ENCODE data around the gene LBX2.

Gene LBX2, protein sequence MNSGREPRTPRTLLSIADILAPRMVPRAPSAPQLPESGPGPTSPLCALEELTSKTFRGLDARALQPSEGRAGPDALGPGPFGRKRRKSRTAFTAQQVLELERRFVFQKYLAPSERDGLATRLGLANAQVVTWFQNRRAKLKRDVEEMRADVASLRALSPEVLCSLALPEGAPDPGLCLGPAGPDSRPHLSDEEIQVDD

DNA sequence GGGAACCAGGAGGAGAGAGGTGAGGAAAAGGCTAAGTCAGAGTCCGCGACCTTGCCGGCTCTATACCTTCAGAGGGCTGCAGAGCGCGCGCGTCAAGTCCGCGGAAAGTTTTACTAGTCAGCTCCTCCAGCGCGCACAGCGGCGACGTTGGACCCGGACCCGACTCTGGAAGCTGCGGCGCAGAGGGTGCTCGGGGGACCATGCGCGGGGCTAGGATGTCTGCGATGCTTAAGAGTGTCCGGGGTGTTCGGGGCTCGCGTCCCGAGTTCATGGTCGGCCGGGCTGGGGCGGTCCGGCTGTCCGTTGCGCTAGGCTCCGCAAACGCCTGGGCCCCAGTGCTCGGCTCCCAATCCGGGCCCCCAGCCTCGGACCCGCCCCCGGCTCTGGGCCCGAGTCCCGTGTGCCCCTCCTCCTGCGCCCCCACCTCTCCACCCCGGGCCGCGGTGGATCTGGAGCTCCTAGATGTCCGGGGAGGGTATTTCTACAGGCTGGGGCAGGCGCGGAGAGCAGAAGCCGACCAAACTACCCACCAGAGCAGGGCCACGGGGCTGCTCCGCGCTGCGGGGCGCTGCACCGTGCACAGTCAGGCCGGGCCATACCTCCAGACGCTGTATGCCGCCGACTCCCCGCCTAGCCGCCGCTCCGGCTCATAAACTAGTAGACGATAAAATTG, at the start of gene LBX2:
Gene LBX2 (minus strand): TSS at position 337 of the 673 bp plus-strand sequence. CDS start 66 bp downstream, at position 271.
- no peak for DNase-seq (ENCODE audit: low spot score)

DNA sequence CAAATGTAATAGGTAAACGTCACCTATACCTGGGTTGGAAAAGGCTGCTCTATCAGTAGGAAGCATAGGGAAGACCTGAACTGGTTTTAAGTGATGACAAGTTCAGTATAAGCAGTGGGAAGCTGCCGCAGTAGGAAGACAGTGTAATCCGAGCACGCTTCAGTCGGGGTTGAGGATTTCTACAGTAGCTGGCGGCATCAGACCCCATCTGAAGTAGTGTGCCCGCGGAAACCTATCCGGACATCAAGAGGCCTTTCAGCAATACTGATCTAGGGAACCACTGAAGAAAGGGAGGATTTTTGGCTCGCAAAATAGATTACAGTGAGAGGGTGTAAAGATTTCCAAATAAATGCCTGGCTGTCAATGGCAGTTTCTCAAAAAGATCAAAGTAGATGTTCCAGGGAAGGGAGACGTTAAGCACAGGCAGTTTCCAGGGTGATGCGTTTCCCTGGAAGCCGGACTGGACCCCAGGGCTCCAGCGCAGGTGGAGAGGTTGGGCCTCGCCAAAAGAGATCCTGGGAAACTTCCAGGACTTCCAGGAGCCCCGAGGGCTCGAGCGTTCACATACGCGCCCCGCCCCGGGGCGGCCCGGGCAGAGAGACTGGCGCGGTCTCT, 49.0 kb upstream of the LBX2 start:
- peak; percentile 47 for DNase-seq (ENCODE audit: low spot score)

DNA sequence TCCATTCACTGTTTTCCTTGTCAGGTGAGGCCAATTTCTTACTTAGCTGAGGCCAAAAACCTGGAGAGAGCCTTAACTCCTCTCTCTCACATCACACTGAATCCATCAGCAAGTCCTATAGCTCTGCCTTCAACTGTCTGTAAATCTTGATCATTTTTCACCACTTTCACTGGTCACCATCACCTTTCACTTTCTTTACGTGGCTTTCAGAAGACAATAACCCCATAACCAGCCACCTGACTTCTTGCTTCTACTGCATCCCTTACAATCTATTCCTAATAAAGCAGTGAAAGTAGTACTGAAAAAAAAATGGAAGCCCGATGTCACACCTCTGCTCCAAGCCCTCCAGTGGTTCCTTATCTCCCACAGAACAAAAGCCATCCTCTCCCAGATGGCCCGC, 46.6 kb upstream of the LBX2 start:
- no peak for DNase-seq (ENCODE audit: low spot score)

DNA sequence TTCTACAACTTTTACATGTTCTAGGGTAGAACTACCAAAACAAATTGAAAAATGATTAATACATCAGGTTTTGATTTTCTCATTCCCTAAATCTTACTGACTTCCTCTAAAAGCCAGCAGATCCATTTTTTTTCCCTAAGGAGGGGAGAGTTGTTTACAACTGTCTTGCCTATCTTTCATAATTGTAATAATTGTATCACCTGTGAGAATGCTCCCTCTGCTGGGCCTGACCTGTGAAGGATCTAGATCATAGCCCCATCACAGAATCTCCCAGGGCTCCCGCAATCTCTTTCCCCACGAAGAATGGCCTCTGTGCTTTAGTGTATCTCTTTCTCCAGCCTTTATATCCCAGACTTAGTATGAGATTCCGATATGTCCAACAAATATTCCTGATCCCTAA, 45.2 kb upstream of the LBX2 start:
- no peak for DNase-seq (ENCODE audit: low spot score)

DNA sequence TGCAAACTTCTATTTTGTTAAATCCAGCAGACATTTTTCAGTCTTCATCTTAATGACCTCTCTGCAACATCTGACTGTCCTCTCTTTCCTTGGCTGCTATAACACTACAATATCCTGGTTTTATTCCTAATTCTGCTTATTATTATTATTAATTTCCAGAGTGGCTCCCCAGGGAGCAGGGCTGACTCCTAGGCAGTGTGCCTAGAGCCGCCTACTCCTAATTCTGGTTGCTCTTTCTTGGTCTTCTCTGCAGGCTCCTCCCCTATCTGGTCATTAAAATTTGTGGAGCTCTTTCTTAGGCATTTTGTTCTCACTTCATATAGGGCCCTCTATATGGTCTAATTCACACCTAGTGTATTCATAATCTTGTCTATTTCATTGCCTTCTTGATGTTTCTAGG, 43.6 kb upstream of the LBX2 start:
- no peak for DNase-seq (ENCODE audit: low spot score)

GRCh38 chr2:74540291-74540690, 40.9 kb upstream of the LBX2 start:
- DNase-seq (ENCODE audit: low spot score) = no peak

DNA sequence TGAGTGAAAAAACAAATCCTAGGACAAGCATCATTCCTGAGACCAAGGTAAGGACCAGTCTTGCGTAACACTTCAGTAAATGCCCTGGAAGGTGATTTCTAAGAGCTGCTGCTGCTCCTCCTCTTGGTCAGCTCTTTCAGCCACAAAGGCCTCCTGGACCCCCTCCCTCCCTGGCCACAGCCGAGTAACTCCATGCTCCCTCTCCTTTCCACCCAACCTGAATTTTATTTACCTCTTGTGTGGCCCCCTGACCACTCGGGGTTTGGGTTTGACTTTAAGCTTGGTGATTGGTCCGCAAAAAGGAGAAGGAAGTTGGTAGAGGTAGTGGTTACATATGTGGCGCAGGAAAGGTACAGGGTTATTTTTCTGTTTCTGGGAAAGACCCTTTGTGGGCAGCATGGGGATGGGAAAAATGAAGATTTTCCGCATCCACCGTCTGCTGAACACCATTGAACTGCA, 39.5 kb upstream of the LBX2 start:
- no peak for DNase-seq (ENCODE audit: low spot score)

GRCh38 chr2:74537140-74537539, 37.7 kb upstream of the LBX2 start:
- DNase-seq (ENCODE audit: low spot score) = no peak

- DNase-seq (ENCODE audit: low spot score) = no peak
Observed at GRCh38 chr2:74536166-74536950, 37.0 kb upstream of the LBX2 start.

- no peak for DNase-seq (ENCODE audit: low spot score)
Observed at GRCh38 chr2:74535440-74535965, 36.1 kb upstream of the LBX2 start.

- no peak for DNase-seq (ENCODE audit: low spot score)
Observed at GRCh38 chr2:74534411-74534810, 35.0 kb upstream of the LBX2 start.

- DNase-seq (ENCODE audit: low spot score) = no peak
Observed at GRCh38 chr2:74533464-74533863, 34.1 kb upstream of the LBX2 start.

- DNase-seq (ENCODE audit: low spot score) = no peak
Observed at GRCh38 chr2:74532222-74532621, 32.8 kb upstream of the LBX2 start.

DNA sequence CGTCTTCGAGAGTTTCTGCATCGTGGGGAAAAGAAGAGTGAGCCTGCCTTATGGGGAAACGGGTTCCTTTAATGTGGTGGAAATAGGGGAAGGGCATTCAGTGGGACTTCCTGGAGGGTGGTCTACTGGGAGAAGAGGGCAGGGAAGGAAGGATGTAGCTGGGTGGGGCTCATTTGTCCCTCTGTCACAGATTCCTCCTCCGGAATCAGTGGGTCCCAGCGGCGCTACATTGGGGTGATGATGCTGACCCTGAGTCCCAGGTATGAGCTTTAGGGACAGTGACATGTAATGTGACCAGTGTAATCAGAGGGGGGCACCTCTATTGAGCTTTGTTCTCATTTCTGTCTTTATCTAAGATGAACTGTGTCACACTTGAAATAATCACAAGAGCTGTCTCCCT, 32.3 kb upstream of the LBX2 start:
- DNase-seq (ENCODE audit: low spot score) = no peak

- peak; percentile 55 for DNase-seq (ENCODE audit: low spot score)
Observed at GRCh38 chr2:74530239-74531187, 31.1 kb upstream of the LBX2 start.

DNA sequence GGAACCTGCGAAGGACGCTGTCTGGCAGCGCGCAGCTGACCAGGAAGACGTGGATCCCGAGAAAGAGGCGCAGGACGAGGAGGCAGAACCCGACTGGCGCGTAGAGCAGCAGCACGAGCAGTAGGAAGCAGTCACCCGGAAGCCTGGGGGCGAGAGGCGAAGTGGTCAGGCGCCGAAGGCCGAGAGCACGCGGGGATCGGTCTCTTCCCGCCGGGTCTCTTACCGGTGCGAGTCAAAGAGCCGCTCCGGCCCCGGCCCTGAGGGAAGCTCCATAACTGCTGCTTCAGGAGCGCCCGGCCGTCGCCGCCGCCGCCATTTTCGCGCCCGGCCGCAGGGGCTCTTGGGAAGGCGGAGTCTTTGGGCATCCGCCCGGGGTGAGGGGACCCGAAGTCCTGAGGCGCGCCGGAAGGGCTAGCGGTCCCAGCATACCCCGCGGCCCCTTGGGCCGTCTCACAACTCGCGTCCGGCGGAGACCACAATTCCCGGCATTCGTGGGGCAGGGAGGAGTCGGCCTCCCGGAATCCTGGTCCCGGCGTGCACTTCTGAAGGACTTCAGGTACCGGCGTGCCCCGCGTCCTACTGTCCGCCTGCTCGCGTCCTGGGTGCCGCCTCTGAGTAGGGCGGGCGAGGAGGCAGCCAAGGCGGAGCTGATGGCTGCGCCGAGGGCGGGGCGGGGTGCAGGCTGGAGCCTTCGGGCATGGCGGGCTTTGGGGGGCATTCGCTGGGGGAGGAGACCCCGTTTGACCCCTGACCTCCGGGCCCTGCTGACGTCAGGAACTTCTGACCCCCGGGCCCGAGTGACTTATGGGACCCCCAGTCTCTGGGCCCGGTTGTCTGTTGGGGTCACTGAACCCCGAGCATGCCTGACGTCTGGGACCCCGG, 30.2 kb upstream of the LBX2 start, which contains the start of the genes AUP1 and HTRA2:
Gene AUP1 (minus strand): TSS at position 350 of the 882 bp plus-strand sequence. CDS start 77 bp downstream, at position 273.
Gene HTRA2 (plus strand): TSS at position 577 of the 882 bp plus-strand sequence. CDS start 74 bp downstream, at position 651.
- DNase-seq (ENCODE audit: low spot score) = peak; percentile 94

DNA sequence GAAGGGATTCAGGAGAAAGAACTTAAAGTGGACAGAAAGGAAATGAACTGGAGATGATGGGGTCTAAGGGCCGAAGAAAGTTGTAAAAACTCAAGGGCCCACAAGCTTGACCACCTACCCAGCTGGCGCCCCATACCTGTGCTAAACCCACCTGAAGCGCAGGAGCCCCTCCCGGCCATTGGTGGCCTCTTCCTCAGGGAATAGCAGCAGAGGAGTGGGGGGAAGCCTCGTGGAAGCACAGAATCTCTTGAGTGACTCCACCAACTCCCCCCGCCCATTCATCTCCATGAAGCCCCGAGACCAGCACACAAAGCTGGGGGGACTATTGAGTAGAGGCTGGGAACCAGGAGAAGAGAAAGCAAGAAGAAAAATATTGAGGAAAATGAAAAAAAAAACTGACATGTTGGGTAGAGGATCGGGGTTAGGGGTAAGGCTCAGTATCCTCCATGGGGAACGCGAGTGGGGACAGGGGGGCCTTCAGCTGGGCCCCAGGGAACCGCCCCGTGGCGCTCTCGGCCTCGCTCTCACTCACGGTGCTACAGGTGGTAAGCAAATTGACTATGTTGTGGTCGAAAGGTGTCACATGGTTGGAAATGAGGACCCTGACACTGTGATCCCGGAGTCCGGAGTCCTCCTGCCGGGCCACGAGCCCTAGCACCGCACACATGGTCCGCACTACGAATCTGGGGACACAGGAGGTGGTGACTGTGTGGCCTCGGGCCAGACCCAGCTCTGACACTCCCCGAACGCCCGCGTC, 29.4 kb upstream of the LBX2 start:
- DNase-seq (ENCODE audit: low spot score) = no peak

DNA sequence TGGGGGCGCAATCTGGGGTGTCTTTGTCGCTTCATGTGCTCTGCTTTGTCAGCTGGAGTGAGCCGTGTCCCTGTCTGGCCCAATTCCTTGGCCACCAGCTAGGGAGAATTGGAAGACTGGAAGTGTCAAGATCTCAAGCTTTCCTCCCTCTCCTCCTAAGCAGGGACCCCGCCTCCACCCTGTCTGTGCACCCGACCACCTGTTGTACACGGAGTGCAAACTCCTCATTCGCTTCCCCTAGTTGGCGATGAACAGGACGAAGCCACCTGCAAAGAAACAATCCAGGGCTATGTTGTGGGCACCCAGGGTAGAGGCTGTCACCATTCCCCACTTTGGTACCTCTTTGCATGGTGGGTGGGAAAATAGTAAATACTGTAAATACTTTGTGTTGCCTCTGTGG, 28.3 kb upstream of the LBX2 start:
- no peak for DNase-seq (ENCODE audit: low spot score)

- no peak for DNase-seq (ENCODE audit: low spot score)
Observed at GRCh38 chr2:74526649-74527230, 27.3 kb upstream of the LBX2 start.

Measured in D341Med (cell line).